ENCODE data around the gene RSL1D1.
"Not testable (repeated sequence)": the region's sequence is repeated elsewhere in the genome, so short reads cannot be mapped to it uniquely, and the experiment has no call there.

The RSL1D1 gene

GRCh38 chr16:11844499-11844898 is 6.8 kb downstream of the RSL1D1 start:
- DNase-seq (ENCODE audit: low read depth in 1 of 2, low spot score in 1 of 2) = no peak

GRCh38 chr16:11843861-11844260 is 7.5 kb downstream of the RSL1D1 start:
- no peak for DNase-seq (ENCODE audit: low read depth in 1 of 2, low spot score in 1 of 2)

GRCh38 chr16:11843206-11843605 is 8.1 kb downstream of the RSL1D1 start:
- DNase-seq (ENCODE audit: low read depth in 1 of 2, low spot score in 1 of 2) = no peak

- no peak for DNase-seq (ENCODE audit: low read depth in 1 of 2, low spot score in 1 of 2)
Measured at GRCh38 chr16:11841026-11841425, 10.3 kb downstream of the RSL1D1 start.

- DNase-seq (ENCODE audit: low read depth in 1 of 2, low spot score in 1 of 2) = no peak
Measured at GRCh38 chr16:11836650-11837244, 14.6 kb downstream of the RSL1D1 start.

- DNase-seq (ENCODE audit: low read depth in 1 of 2, low spot score in 1 of 2) = no peak
Measured at GRCh38 chr16:11835891-11836649, 15.3 kb downstream of the RSL1D1 start.

GRCh38 chr16:11835309-11835708 is 16.0 kb downstream of the RSL1D1 start:
- DNase-seq (ENCODE audit: low read depth in 1 of 2, low spot score in 1 of 2) = no peak

- no peak for DNase-seq (ENCODE audit: low read depth in 1 of 2, low spot score in 1 of 2)
Measured at GRCh38 chr16:11833951-11834695, 17.2 kb downstream of the RSL1D1 start.

GRCh38 chr16:11828696-11829095 is 22.6 kb downstream of the RSL1D1 start:
- DNase-seq (ENCODE audit: low read depth in 1 of 2, low spot score in 1 of 2) = no peak

- DNase-seq (ENCODE audit: low read depth in 1 of 2, low spot score in 1 of 2) = not testable (repeated sequence)
Measured at GRCh38 chr16:11825520-11826165, 25.7 kb downstream of the RSL1D1 start.

GRCh38 chr16:11824362-11824761 is 27.0 kb downstream of the RSL1D1 start:
- no peak for DNase-seq (ENCODE audit: low read depth in 1 of 2, low spot score in 1 of 2)

GRCh38 chr16:11823645-11824044 is 27.7 kb downstream of the RSL1D1 start:
- DNase-seq (ENCODE audit: low read depth in 1 of 2, low spot score in 1 of 2) = not testable (repeated sequence)

- no peak for DNase-seq (ENCODE audit: low read depth in 1 of 2, low spot score in 1 of 2)
Measured at GRCh38 chr16:11819798-11820197, 31.5 kb downstream of the RSL1D1 start.

- DNase-seq (ENCODE audit: low read depth in 1 of 2, low spot score in 1 of 2) = not testable (repeated sequence)
Measured at GRCh38 chr16:11818970-11819369, 32.4 kb downstream of the RSL1D1 start.

GRCh38 chr16:11816123-11816522 is 35.2 kb downstream of the RSL1D1 start:
- no peak for DNase-seq (ENCODE audit: low read depth in 1 of 2, low spot score in 1 of 2)

- not testable (repeated sequence) for DNase-seq (ENCODE audit: low read depth in 1 of 2, low spot score in 1 of 2)
Measured at GRCh38 chr16:11814800-11815199, 36.5 kb downstream of the RSL1D1 start.

- no peak for DNase-seq (ENCODE audit: low read depth in 1 of 2, low spot score in 1 of 2)
Measured at GRCh38 chr16:11806721-11807120, 44.6 kb downstream of the RSL1D1 start.

- DNase-seq (ENCODE audit: low read depth in 1 of 2, low spot score in 1 of 2) = no peak
Measured at GRCh38 chr16:11805556-11805955, 45.8 kb downstream of the RSL1D1 start.

- DNase-seq (ENCODE audit: low read depth in 1 of 2, low spot score in 1 of 2) = no peak
Measured at GRCh38 chr16:11801481-11802021, 49.8 kb downstream of the RSL1D1 start.

GRCh38 chr16:11800382-11800718 is 51.0 kb downstream of the RSL1D1 start:
- DNase-seq (ENCODE audit: low read depth in 1 of 2, low spot score in 1 of 2) = no peak

Data from activated T-helper 1 cell treated with anti-CD3 and anti-CD28 coated beads, Interleukin-2, amount 50 U/mL, for 16 hours (primary cell).